GM13977 (cell line): ENCODE data around the gene LMBRD2.

Experiments
- DNase-seq: peaks from one replicate; pipeline ENCODE4 v3.0.0; 2012; ENCODE audit warnings: low spot score
- CTCF ChIP-seq: IDR thresholded peaks from 2 replicates; pipeline ENCODE4 v1.5.1; 2012; ENCODE audit warnings: mild to moderate bottlenecking, control low read depth; ENCODE audit not compliant: insufficient read depth; ENCODE audit errors: extremely low read depth, missing control alignments
- in situ Hi-C: fragments of 300-500 bp; cut with MboI; formaldehyde crosslinking; loops from one replicate; pipeline ENCODE4 v1.12.0; 2022; ENCODE audit warnings: low sequenced_read_pairs, low pct_unique_long_range_greater_than_20kb, mixed read lengths, inconsistent platforms; ENCODE audit not compliant: unreplicated experiment

The LMBRD2 gene

DNA sequence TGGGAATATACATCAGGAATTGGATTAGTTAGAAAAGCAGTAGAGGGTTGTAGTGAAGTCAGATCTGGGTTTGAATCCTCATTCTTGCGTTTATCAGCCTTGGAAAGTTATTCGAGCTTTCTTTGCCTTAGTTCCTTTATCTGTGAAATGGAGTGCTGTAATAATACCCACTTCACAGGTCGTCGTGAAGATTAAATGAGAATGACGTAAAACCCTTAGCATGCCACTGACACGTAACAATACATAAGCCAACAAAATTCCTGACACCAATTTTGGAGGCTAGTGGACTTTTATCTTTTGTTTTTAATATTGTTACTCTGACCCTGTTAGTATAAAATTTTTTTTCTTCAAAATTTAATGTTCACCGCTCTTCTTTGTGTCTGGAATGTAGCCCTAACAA is 3.6 kb upstream of the LMBRD2 start:
- TF ChIP-seq CTCF: no peak
- no peak for DNase-seq
- in situ Hi-C loops: no loop called here

GRCh38 chr5:36153726-36154125 is 2.0 kb upstream of the LMBRD2 start:
- no peak for DNase-seq
- TF ChIP-seq CTCF: no peak
- in situ Hi-C loops: no loop called here

DNA sequence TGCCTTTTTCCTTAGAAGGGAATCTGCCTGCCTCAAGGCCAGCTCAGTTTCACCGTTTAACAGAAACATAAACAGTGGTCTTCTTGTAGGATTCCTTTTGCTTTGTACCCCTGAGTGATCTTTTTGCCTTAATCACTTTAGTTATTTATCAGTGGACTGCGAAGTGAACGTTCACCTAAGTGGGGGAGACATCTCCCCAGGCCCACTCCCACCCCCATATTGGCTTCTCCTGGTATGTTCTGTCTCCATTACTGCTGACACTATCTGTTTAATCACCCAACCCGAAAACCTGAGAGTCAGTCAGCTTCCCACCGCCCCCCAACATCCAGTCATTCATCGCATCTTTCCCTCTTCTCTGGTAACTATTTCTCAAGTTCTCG is 1.6 kb upstream of the LMBRD2 start:
- in situ Hi-C loops: no loop called here
- no peak for TF ChIP-seq CTCF
- DNase-seq: no peak

GRCh38 chr5:36152324-36153297 is 924 bp upstream of the LMBRD2 start:
- TF ChIP-seq CTCF: no peak
- DNase-seq: peak; percentile 6
- in situ Hi-C loops: no loop called here

- in situ Hi-C loops: no loop called here
- peak; percentile 54 for DNase-seq
- no peak for TF ChIP-seq CTCF
Measured at GRCh38 chr5:36150676-36151433, 832 bp downstream of the LMBRD2 start.

DNA sequence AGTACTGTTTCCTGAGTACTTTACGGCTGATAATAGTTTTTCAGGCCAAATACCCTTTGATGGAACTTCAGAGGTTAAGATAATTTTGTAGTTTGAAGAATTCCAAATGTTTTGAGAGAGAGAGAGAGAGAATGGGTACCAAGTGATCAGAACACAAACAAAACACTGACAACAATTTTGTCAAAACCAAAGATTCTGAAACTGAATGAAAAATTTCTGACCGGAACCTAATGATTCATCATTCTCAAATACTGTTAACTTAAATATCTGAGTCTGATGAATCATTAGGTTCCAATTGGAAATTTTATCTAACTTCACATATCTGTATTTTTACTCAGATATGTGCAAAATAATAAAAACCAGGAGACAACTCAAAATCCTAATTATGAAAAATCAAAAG is 4.0 kb downstream of the LMBRD2 start:
- no peak for DNase-seq
- in situ Hi-C loops: no loop called here
- no peak for TF ChIP-seq CTCF
